RWPE1 (cell line): ENCODE results near the gene RNPEPL1.
A peak's percentile ranks its signal among the peaks of the same experiment; 100 is the strongest.

Source experiments
- CTCF ChIA-PET: fragments of 350-600 bp; sonication (Branson Sonifier 250); formaldehyde crosslinking; extraction: SDS; loops from one replicate; lab custom pipeline; 2021; lab: Yijun Ruan, JAX
- POLR2A ChIA-PET: fragments of 400-600 bp; formaldehyde crosslinking; extraction: SDS; loops from one replicate; lab custom pipeline; 2020; ENCODE audit warnings: antibody characterized with exemption; ENCODE audit not compliant: low non-redundant PET; lab: Yijun Ruan, JAX
- DNase-seq: peaks from one replicate; pipeline ENCODE4 v3.0.0; 2012; ENCODE audit warnings: low spot score
- H3K27ac ChIP-seq: fragments of 450-650 bp; 2 replicates; pipeline ENCODE4 v1.5.1; 2017
- CTCF ChIP-seq: fragments of 450-650 bp; conservative IDR thresholded peaks from 2 replicates; pipeline ENCODE4 v1.5.1; 2017; ENCODE audit warnings: low read depth, mild to moderate bottlenecking

The RNPEPL1 gene

GRCh38 chr2:240583774-240584173, 15.5 kb downstream of the RNPEPL1 start:
- TF ChIP-seq CTCF: no peak
- CTCF ChIA-PET: no interaction called here
- POLR2A ChIA-PET: no interaction called here
- H3K27ac ChIP-seq: peak overlapping the region; percentile 24
- DNase-seq: no peak

GRCh38 chr2:240584486-240585031, 16.3 kb downstream of the RNPEPL1 start:
- H3K27ac ChIP-seq: peak overlapping the region; percentile 89
- no peak for TF ChIP-seq CTCF
- no peak for DNase-seq
- ChIA-PET POLR2A (interaction anchor here (0.5 to 2.4 kb wide), 2 partner anchors 18 to 80 kb away, joined by 3 to 12 read pairs; no protein-coding TSS in a partner anchor), CTCF (interaction anchor here (0.5 to 1.2 kb wide), 3 partner anchors 19 to 245 kb away, joined by 3 read pairs; no protein-coding TSS in a partner anchor)

GRCh38 chr2:240585101-240585500, 16.8 kb downstream of the RNPEPL1 start:
- ChIA-PET CTCF (interaction anchor here (0.5 to 1.2 kb wide), 2 partner anchors 19 to 23 kb away, joined by 3 read pairs; no protein-coding TSS in a partner anchor), POLR2A (interaction anchor here (1.2 to 2.4 kb wide), 3 partner anchors 19 to 71 kb away, joined by 3 to 12 read pairs (median 8); partner anchors contain the start of gene DUSP28)
- H3K27ac ChIP-seq: peak overlapping the region; percentile 89
- no peak for TF ChIP-seq CTCF
- no peak for DNase-seq

GRCh38 chr2:240585681-240586197, 17.5 kb downstream of the RNPEPL1 start:
- CTCF ChIA-PET: interaction anchor here (0.6 kb wide), 1 partner anchor 454 kb away, joined by 4 read pairs; no protein-coding TSS in a partner anchor
- H3K27ac ChIP-seq: peak overlapping the region; percentile 89
- no peak for TF ChIP-seq CTCF
- DNase-seq: no peak
- POLR2A ChIA-PET: interaction anchor here (0.6 to 2.4 kb wide), 5 partner anchors 17 to 71 kb away, joined by 3 to 12 read pairs (median 4); partner anchors contain the start of gene DUSP28

GRCh38 chr2:240586198-240586918, 18.1 kb downstream of the RNPEPL1 start, which contains the start of gene CAPN10:
Gene CAPN10 (plus strand): TSS chr2:240586734. CDS start chr2:240586912, 178 bp downstream.
- CTCF ChIA-PET: interaction anchor here (0.6 to 1.1 kb wide), 3 partner anchors 17 to 454 kb away, joined by 3 to 5 read pairs (median 4); no protein-coding TSS in a partner anchor
- no peak for TF ChIP-seq CTCF
- POLR2A ChIA-PET: interaction anchor here (0.6 to 2.4 kb wide), 5 partner anchors 17 to 72 kb away, joined by 3 to 12 read pairs (median 4); partner anchors contain the start of gene DUSP28
- H3K27ac ChIP-seq: peak within 1 kb of the TSS; percentile 89
- DNase-seq: peak; percentile 96
